H9 (cell line): ENCODE data around the gene SLC48A1. TPM values are rescaled to one million over a fixed set of nuclear protein-coding genes. Genes with fewer than 3 reads are reported as not detected.

Experiments
- DNase-seq: peaks from one replicate; pipeline ENCODE4 v3.0.0-alpha.2; 2017
- H2AFZ ChIP-seq: one replicate; pipeline ENCODE4 v1.6.1; 2013; ENCODE audit warnings: mild to moderate bottlenecking, low read length, control low read depth, moderate library complexity
- H2AK5ac ChIP-seq: 2 replicates; pipeline ENCODE4 v1.6.1; 2013; ENCODE audit warnings: low read length, control low read depth, mixed read lengths; ENCODE audit not compliant: insufficient read length
- H2BK120ac ChIP-seq: one replicate; pipeline ENCODE4 v1.6.1; 2013; ENCODE audit warnings: low read depth, mild to moderate bottlenecking, low read length, control low read depth, inconsistent platforms; ENCODE audit not compliant: poor library complexity, severe bottlenecking
- H2BK12ac ChIP-seq: 2 replicates; pipeline ENCODE4 v1.6.1; 2013; ENCODE audit warnings: low read length, control low read depth, mixed read lengths, low read depth; ENCODE audit not compliant: insufficient read length
- H2BK15ac ChIP-seq: 2 replicates; pipeline ENCODE4 v1.6.1; 2013; ENCODE audit warnings: low read depth, low read length, control low read depth
- H2BK20ac ChIP-seq: one replicate; pipeline ENCODE4 v1.6.1; 2013; ENCODE audit warnings: low read depth, mild to moderate bottlenecking, low read length, control low read depth, inconsistent platforms; ENCODE audit not compliant: poor library complexity, severe bottlenecking
- H2BK5ac ChIP-seq: 2 replicates; pipeline ENCODE4 v1.6.1; 2013; ENCODE audit warnings: low read length, control low read depth, mixed read lengths; ENCODE audit not compliant: insufficient read length
- H3K14ac ChIP-seq: 2 replicates; pipeline ENCODE4 v1.6.1; 2013; ENCODE audit warnings: low read length, control low read depth; ENCODE audit not compliant: insufficient read depth
- H3K18ac ChIP-seq: 2 replicates; pipeline ENCODE4 v1.6.1; 2013; ENCODE audit warnings: low read depth, mild to moderate bottlenecking, mixed read lengths, low read length, control low read depth; ENCODE audit not compliant: insufficient read length
- H3K23ac ChIP-seq: 2 replicates; pipeline ENCODE4 v1.6.1; 2013; ENCODE audit warnings: low read length, control low read depth, mixed read lengths, low read depth; ENCODE audit not compliant: insufficient read length
- H3K23me2 ChIP-seq: 2 replicates; pipeline ENCODE4 v1.6.1; 2013; ENCODE audit warnings: low read depth, mild to moderate bottlenecking, mixed read lengths, low read length, control low read depth; ENCODE audit not compliant: insufficient read length, poor library complexity, severe bottlenecking
- H3K27ac ChIP-seq: 2 replicates; pipeline ENCODE4 v1.5.1; 2013; ENCODE audit warnings: low read length, control low read depth, mixed read lengths, low read depth; ENCODE audit not compliant: insufficient read length
- H3K27me3 ChIP-seq: 2 replicates; pipeline ENCODE4 v1.6.1; 2013; ENCODE audit warnings: low read length, control low read depth, inconsistent platforms; ENCODE audit not compliant: insufficient read depth
- H3K4ac ChIP-seq: 2 replicates; pipeline ENCODE4 v1.6.1; 2013; ENCODE audit warnings: low read depth, mild to moderate bottlenecking, control low read depth, inconsistent platforms, low read length, moderate library complexity
- H3K4me1 ChIP-seq: 2 replicates; pipeline ENCODE4 v1.6.1; 2013; ENCODE audit warnings: low read length, control low read depth, inconsistent platforms; ENCODE audit not compliant: insufficient read depth
- H3K4me2 ChIP-seq: 2 replicates; pipeline ENCODE4 v1.6.1; 2013; ENCODE audit warnings: low read length, control low read depth, mixed read lengths; ENCODE audit not compliant: insufficient read length, insufficient read depth
- H3K56ac ChIP-seq: 2 replicates; pipeline ENCODE4 v1.6.1; 2013; ENCODE audit warnings: low read depth, mild to moderate bottlenecking, mixed read lengths, low read length, control low read depth; ENCODE audit not compliant: insufficient read length
- H3K79me1 ChIP-seq: 2 replicates; pipeline ENCODE4 v1.6.1; 2013; ENCODE audit warnings: low read depth, mild to moderate bottlenecking, moderate library complexity, low read length, control low read depth, inconsistent platforms; ENCODE audit not compliant: insufficient read depth, poor library complexity, severe bottlenecking
- H3K79me2 ChIP-seq: 2 replicates; pipeline ENCODE4 v1.6.1; 2013; ENCODE audit warnings: low read length, control low read depth, inconsistent platforms; ENCODE audit not compliant: insufficient read depth
- H3K9ac ChIP-seq: 2 replicates; pipeline ENCODE4 v1.6.1; 2013; ENCODE audit warnings: low read length, control low read depth, mixed read lengths; ENCODE audit not compliant: insufficient read length; ENCODE audit errors: extremely low read depth
- H3K9me3 ChIP-seq: one replicate; pipeline ENCODE4 v1.6.1; 2013; ENCODE audit warnings: low read depth, low read length, inconsistent platforms; ENCODE audit not compliant: control insufficient read depth
- H3T11ph ChIP-seq: one replicate; pipeline ENCODE4 v1.6.1; 2013; ENCODE audit warnings: mild to moderate bottlenecking, low read length, control low read depth, inconsistent platforms
- H4K20me1 ChIP-seq: one replicate; pipeline ENCODE4 v1.6.1; 2013; ENCODE audit not compliant: control insufficient read depth, insufficient read length, insufficient read depth
- H4K5ac ChIP-seq: 2 replicates; pipeline ENCODE4 v1.6.1; 2013; ENCODE audit warnings: low read depth, mild to moderate bottlenecking, mixed read lengths, low read length, control low read depth; ENCODE audit not compliant: insufficient read length
- H4K8ac ChIP-seq: replicated peaks from 2 replicates; pipeline ENCODE4 v1.6.1; 2013; ENCODE audit warnings: low read length, control low read depth, mixed read lengths, low read depth; ENCODE audit not compliant: insufficient read length
- H4K91ac ChIP-seq: 2 replicates; pipeline ENCODE4 v1.6.1; 2013; ENCODE audit warnings: low read depth, mild to moderate bottlenecking, moderate library complexity, mixed read lengths, low read length, control low read depth; ENCODE audit not compliant: insufficient read length
- H3K27ac Mint-ChIP-seq, 3 experiments: 2 replicates in 2 of 3; 3 replicates in 1 of 3; pipeline ENCODE4 v1.8.0; 2020 to 2021; ENCODE audit warnings: mixed read lengths in 3 of 3, mild to moderate bottlenecking in 1 of 3, moderate library complexity in 1 of 3
- H3K27me3 Mint-ChIP-seq: 2 replicates; pipeline ENCODE4 v1.8.0; 2021; ENCODE audit warnings: low read depth, mild to moderate bottlenecking, moderate library complexity, mixed read lengths
- H3K36me3 Mint-ChIP-seq, 3 experiments: 2 replicates in 2 of 3; 3 replicates in 1 of 3; pipeline ENCODE4 v1.8.0; 2020 to 2021; ENCODE audit warnings: low read depth in 3 of 3, mixed read lengths in 3 of 3; ENCODE audit not compliant: insufficient read depth in 1 of 3
- H3K4me1 Mint-ChIP-seq, 2 experiments: 2 replicates each; pipeline ENCODE4 v1.8.0; 2020; ENCODE audit warnings: mixed read lengths in 2 of 2
- H3K4me3 Mint-ChIP-seq, 2 experiments: 2 replicates in 1 of 2; 3 replicates in 1 of 2; pipeline ENCODE4 v1.8.0; 2020 to 2021; ENCODE audit warnings: mild to moderate bottlenecking in 2 of 2, mixed read lengths in 2 of 2, moderate library complexity in 1 of 2
- H3K9me3 Mint-ChIP-seq, 2 experiments: 2 replicates in 1 of 2; 3 replicates in 1 of 2; pipeline ENCODE4 v1.8.0; 2020; ENCODE audit warnings: mild to moderate bottlenecking in 2 of 2, mixed read lengths in 2 of 2, moderate library complexity in 1 of 2
- CTCF ChIP-seq: fragments of 200-600 bp; sonication (generic); conservative IDR thresholded peaks from 3 replicates; pipeline ENCODE4 v1.8.0; 2021; ENCODE audit warnings: antibody characterized with exemption, mild to moderate bottlenecking
- WGBS: extraction: QIAGEN DNeasy Blood & Tissue Kit; methylation state at CpG from one replicate; pipeline ENCODE4 v1.1.7; 2013; ENCODE audit warnings: missing lambda C conversion rate, low lambda C conversion rate, mixed read lengths; ENCODE audit not compliant: insufficient read length; ENCODE audit errors: extremely low coverage; 5-methylcytosine and 5-hydroxymethylcytosine counted together
- total RNA-seq: library from RNA; stranded (reverse); gene quantifications from 2 replicates; pipeline ENCODE4 v1.2.1, GENCODE V29; 2021

Gene SLC48A1
- total RNA-seq, 1 experiment from 2014 or later = 10.6 TPM

- Histone ChIP-seq H4K5ac (no peak overlapping the region), H3K4ac (no peak overlapping the region), H2BK12ac (no peak overlapping the region), H3K18ac (no peak overlapping the region), H2BK20ac (no peak overlapping the region), H2BK15ac (no peak overlapping the region), H3K9me3 (no peaks in the 10 kb centered on the region), H2AK5ac (no peak overlapping the region), H3K14ac (no peak overlapping the region), H3K9ac (no peak overlapping the region), H2AFZ (no peak overlapping the region), H3K23me2 (no peaks in the 10 kb centered on the region), H3K56ac (no peak overlapping the region), H3K4me2 (no peak overlapping the region), H4K20me1 (peaks cover 2% of the 10 kb centered on the region), H2BK5ac (no peak overlapping the region), H3K79me2 (peaks cover 1% of the 10 kb centered on the region; the same call in 1 of the 2 replicates), H3K4me1 (no peaks in the 10 kb centered on the region; the same call in 1 of the 2 replicates), H2BK120ac (no peak overlapping the region), H3K23ac (no peak overlapping the region), H3T11ph (no peak overlapping the region), H3K27me3 (no peaks in the 10 kb centered on the region), H3K27ac (no peak overlapping the region), H4K8ac (no peak overlapping the region), H3K79me1 (no peaks in the 10 kb centered on the region), H4K91ac (no peak overlapping the region)
- Mint-ChIP-seq H3K27me3 (no peaks in the 10 kb centered on the region), H3K9me3 (no peaks in the 10 kb centered on the region; a peak in 1 of 5 replicates), H3K36me3 (peaks cover 6 to 32% (median 23%) of the 10 kb centered on the region in 3 experiments; a peak in 6 of 7 replicates), H3K27ac (peak overlapping the region in 1 of 3 experiments; percentile 68; a peak in 1 of 7 replicates), H3K4me3 (no peak overlapping the region), H3K4me1 (peaks cover 30 to 50% of the 10 kb centered on the region in 2 experiments)
- no peak for DNase-seq
- no peak for TF ChIP-seq CTCF
- WGBS = no CpG with 5 or more reads among the region's 7 CpGs
Observed at GRCh38 chr12:47800582-47800981, 27.5 kb downstream of the SLC48A1 start.
